Right ventricle myocardium superior (tissue), 1 donor: ENCODE measurements around the gene IRF3. TPM values are rescaled to one million over a fixed set of nuclear protein-coding genes. Genes with fewer than 3 reads are reported as not detected.
A peak's percentile ranks its signal among the peaks of the same experiment; 100 is the strongest.

ENCODE experiments used
- ATAC-seq: fragments of 200-7000 bp; cut with Tn5 transposase; one replicate; pipeline ENCODE4 v1.9.1; 2020; ENCODE audit warnings: mild to moderate bottlenecking; ENCODE audit not compliant: poor library complexity
- DNase-seq: peaks from one replicate; pipeline ENCODE4 v3.0.0-alpha.2; 2020
- intact Hi-C: fragments of 100-400 bp; cut with DNase I; formaldehyde crosslinking; loops from one replicate; pipeline ENCODE4 v1.11.2; 2022
- total RNA-seq: library from RNA; stranded (reverse); fragmentation: NEBNext Ultra II Directional; extraction: Animal tissue kit (Norgen Biotek cat#: 25700); gene quantifications from one replicate; pipeline ENCODE4 v1.2.1, GENCODE V29; 2021
- donor health status: DM: no; HTN: yes; CAD: no; lungs with severe emphysema.

The IRF3 gene
- total RNA-seq, 1 donor from 2014 or later = 29.9 TPM

DNA sequence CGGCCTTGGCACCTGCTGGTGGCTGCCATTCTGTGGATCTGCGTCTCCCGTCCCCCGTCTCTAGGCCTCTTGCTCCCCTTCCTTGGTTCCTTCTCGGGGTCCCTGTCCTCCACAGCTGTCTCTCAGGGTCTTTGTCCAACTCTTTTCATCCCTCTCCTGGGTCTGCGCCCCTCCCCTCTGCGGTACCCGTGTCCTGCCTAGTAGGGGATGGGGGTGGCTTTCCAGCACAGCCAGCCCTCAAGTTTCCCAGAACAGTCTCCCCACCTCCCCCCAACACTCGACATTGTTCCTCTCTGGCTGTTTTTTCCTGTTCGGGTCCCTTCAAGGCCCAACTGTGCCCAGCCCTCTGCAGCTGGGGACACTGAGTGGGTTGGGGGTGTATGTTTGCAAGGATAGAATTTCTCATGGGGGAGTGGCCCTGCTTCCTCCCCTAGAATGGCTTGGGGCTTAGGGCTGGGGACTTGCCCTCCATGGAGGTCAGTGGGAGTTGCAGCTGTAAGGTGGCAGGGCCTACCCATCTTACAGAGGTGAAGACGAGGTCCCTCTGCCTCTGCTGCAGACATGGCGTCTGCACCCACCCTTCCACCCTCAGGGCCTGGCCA lies 23.0 kb upstream of the IRF3 start:
- intact Hi-C loops = no loop called here
- no peak for DNase-seq

GRCh38 chr19:49687566-49688316 lies 22.1 kb upstream of the IRF3 start:
- ATAC-seq (no peak), DNase-seq (no peak)
- intact Hi-C loops = no loop called here

More for the DNA sequence above, 23.0 kb upstream of the IRF3 start:
- ATAC-seq = no peak

GRCh38 chr19:49687150-49687549 lies 21.5 kb upstream of the IRF3 start:
- ATAC-seq (no peak), DNase-seq (no peak)
- intact Hi-C loops = no loop called here

GRCh38 chr19:49686503-49687088 lies 20.9 kb upstream of the IRF3 start:
- DNase-seq (no peak), ATAC-seq (no peak)
- intact Hi-C loops = no loop called here

- DNase-seq (no peak), ATAC-seq (no peak)
- intact Hi-C loops = no loop called here
These were observed 20.2 kb upstream of the IRF3 start for GRCh38 chr19:49685845-49686332.

GRCh38 chr19:49684983-49685553 lies 19.4 kb upstream of the IRF3 start:
- DNase-seq (no peak), ATAC-seq (no peak)
- intact Hi-C loops = no loop called here

DNA sequence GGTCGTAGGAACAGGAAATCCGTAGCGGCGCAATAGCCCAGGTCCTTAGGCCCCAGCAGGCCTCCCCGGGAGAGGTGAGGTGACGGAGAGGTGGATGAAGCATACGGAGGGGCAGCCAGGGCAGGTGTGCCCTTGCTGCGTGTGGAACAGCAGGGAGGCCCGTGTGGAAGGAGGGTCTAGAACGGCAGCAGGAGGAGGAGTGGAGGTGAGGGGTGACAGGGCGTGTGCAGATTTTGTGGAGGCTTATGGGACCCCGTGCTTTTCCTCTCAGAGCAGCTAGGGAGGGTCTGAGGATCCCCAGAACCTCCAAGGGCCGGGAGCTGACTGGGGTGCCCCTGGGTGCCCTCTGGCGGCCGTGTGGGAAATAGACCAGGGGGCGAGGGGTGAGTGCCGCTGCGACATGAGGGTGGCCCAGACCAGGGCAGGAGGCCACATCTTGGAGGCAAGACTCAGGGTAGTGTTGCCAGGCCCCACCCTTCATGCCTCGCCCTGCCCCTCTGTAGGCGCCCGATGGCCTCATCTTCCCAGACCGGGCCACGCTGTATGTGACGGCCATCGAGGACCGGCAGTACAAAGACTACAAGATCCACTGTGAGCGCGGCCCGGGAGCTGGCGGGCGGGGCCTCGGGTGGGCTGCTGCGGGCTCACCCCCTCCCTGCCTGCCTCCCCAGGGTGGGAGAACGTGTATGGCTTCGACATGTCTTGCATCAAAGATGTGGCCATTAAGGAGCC lies 18.8 kb upstream of the IRF3 start:
- intact Hi-C loops = no loop called here
- DNase-seq (no peak), ATAC-seq (no peak)

GRCh38 chr19:49683814-49684250 lies 18.2 kb upstream of the IRF3 start:
- no peak for ATAC-seq
- DNase-seq = no peak
- intact Hi-C loops = no loop called here

DNA sequence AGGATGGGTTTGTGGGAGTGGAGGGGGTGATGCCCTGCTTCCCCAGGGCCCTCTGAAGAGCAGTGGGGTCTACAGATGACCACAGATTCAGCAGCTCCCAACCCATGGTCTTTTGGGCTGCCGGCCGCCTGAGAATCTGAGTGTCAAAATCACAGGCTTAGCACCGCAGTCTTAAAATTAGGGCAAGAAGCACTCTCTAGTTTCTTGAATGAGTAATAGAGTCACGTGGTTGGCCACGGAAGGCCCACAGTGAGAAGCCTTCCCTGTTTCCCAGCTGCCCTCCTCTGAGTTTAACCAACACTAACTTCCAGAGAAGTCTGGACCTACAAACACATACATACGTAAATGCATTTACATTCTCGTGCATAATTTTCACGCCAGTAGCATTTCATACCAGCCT lies 16.6 kb upstream of the IRF3 start:
- intact Hi-C loops = no loop called here
- no peak for DNase-seq
- no peak for ATAC-seq

DNA sequence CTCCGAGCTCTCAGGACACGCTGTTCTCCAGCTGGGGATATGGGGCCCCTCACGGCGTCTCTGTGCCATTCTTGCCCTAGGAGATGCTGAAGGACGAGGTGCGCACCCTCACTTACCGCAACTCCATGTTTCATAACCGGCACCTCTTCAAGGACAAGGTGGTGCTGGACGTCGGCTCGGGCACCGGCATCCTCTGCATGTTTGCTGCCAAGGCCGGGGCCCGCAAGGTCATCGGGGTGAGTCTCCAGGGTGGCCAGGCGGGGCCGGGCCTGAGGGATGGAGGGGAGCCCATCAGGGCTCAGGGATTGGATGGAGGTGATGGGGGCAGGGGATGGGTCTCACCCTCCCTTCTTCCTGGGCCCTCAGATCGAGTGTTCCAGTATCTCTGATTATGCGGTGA lies 16.2 kb upstream of the IRF3 start:
- DNase-seq (no peak), ATAC-seq (no peak)
- intact Hi-C loops = no loop called here

- ATAC-seq (peak; percentile 29), DNase-seq (peak; percentile 95)
- intact Hi-C loops = no loop called here
These were observed 15.0 kb upstream of the IRF3 start for GRCh38 chr19:49680421-49681351.

DNA sequence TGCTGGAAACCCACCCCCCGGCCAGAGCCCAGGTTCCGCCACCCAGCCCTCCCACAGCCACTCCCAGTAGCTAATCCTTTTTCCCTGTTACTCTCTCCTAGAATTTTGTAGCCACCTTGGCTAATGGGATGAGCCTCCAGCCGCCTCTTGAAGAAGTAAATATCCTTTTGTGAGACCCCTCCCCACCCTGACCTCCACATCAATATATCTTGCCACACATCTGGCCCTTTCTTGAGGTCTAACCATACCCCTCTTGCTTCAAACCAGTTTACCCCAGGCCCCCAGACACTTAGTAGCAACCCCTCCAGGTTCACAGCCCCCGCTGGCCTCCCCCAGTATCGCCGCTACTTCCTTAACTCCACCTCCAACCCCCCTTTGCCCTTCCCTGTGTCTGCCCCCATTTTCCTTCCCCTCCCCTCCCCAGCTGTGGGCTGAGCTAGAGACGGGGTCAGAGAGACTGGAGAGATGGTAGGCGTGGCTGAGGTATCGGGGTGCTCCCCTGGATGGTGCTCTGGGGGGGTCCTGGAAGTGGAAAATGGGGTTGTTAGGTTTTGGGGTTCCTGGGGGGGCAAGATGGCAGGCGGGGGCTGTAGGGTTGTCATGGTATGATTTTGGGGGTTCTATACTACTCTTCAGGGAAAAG lies 14.2 kb upstream of the IRF3 start:
- intact Hi-C loops = loop anchor here (5.0 to 10.0 kb wide), 2 partner anchors 173 to 185 kb away; partner anchors contain the start of gene PNKP
- ATAC-seq (no peak), DNase-seq (no peak)

- DNase-seq = no peak
- no peak for ATAC-seq
- intact Hi-C loops = loop anchor here (5.0 to 10.0 kb wide), 2 partner anchors 172 to 186 kb away; partner anchors contain the start of gene PNKP
These were observed 13.5 kb upstream of the IRF3 start for GRCh38 chr19:49678985-49679770.

- DNase-seq = peak; percentile 85
- intact Hi-C loops = loop anchor here (5.0 to 10.0 kb wide), 2 partner anchors 171 to 187 kb away; partner anchors contain the start of gene PNKP
- no peak for ATAC-seq
These were observed 12.4 kb upstream of the IRF3 start for GRCh38 chr19:49677901-49678674.

- ATAC-seq (peak; percentile 1), DNase-seq (peak; percentile 63)
- intact Hi-C loops = loop anchor here (5.0 to 10.0 kb wide), 2 partner anchors 170 to 187 kb away; partner anchors contain the start of gene PNKP
These were observed 11.7 kb upstream of the IRF3 start, which contains the start of gene PRMT1 for GRCh38 chr19:49677231-49677900. PRMT1 (plus strand) TSS chr19:49677271; CDS start chr19:49677281, 10 bp downstream.
